K562 (cell line): Measurements from ENCODE around the gene COX4I2. TPM values are rescaled to one million over a fixed set of nuclear protein-coding genes. Genes with fewer than 3 reads are reported as not detected.
A peak's percentile ranks its signal among the peaks of the same experiment; 100 is the strongest.

ENCODE experiments used
- CBFB ChIP-seq: sonication (generic); formaldehyde crosslinking; IDR thresholded peaks from 2 replicates; pipeline ENCODE4 v1.4.0; 2020; ENCODE audit warnings: mild to moderate bottlenecking, missing genetic modification reagents
- CHD2 ChIP-seq: IDR thresholded peaks from 2 replicates; pipeline ENCODE4 v1.6.1; 2011; ENCODE audit warnings: low read depth, low read length
- E2F3 ChIP-seq: fragments of 250-450 bp; sonication (Bioruptor Pico); IDR thresholded peaks from 2 replicates; pipeline ENCODE4 v1.4.0; 2020; ENCODE audit warnings: mild to moderate bottlenecking
- JUND ChIP-seq, 2 experiments: IDR thresholded peaks; 2 replicates in 1 of 2; 3 replicates in 1 of 2; pipeline ENCODE4 v1.6.1; 2011; ENCODE audit warnings: borderline replicate concordance in 2 of 2, low read depth in 2 of 2, low read length in 2 of 2, improper control_type of control experiment in 1 of 2, missing biosample characterization in 1 of 2, missing genetic modification characterization in 1 of 2, missing genetic modification reagents in 1 of 2
- KHSRP ChIP-seq: fragments of 450-650 bp; IDR thresholded peaks from 2 replicates; pipeline ENCODE4 v1.6.1; 2017
- MCM7 ChIP-seq, 2 experiments: fragments of 450-650 bp; IDR thresholded peaks; 2 replicates each; pipeline ENCODE4 v1.6.1; 2016 to 2018
- MTA1 ChIP-seq: fragments of 450-650 bp; IDR thresholded peaks from 2 replicates; pipeline ENCODE4 v1.6.1; 2017; ENCODE audit warnings: borderline replicate concordance
- MYNN ChIP-seq, 2 experiments: sonication (generic); formaldehyde crosslinking in 1 of 2; IDR thresholded peaks; 2 replicates each; pipeline versions ENCODE4 v1.5.0 to v1.6.1; 2016 to 2020; ENCODE audit warnings: antibody characterized with exemption in 1 of 2, missing genetic modification reagents in 1 of 2
- NFATC3 ChIP-seq: fragments of 450-650 bp; IDR thresholded peaks from 2 replicates; pipeline ENCODE4 v1.6.1; 2017; ENCODE audit warnings: mild to moderate bottlenecking
- PTBP1 ChIP-seq: fragments of 200-400 bp; formaldehyde crosslinking; IDR thresholded peaks from 2 replicates; pipeline ENCODE4 v1.6.1; 2017; ENCODE audit warnings: low read depth, low read length
- SNIP1 ChIP-seq: fragments of 450-650 bp; IDR thresholded peaks from 2 replicates; pipeline ENCODE4 v1.7.1; 2017; ENCODE audit warnings: low read depth, mild to moderate bottlenecking
- THAP12 ChIP-seq: fragments of 250-450 bp; sonication (Bioruptor Pico); IDR thresholded peaks from 2 replicates; pipeline ENCODE4 v1.9.0; 2021; ENCODE audit warnings: mild to moderate bottlenecking, inconsistent platforms
- TSHZ1 ChIP-seq: fragments of 250-450 bp; sonication (Bioruptor Pico); IDR thresholded peaks from 2 replicates; pipeline ENCODE4 v1.4.0; 2020; ENCODE audit warnings: mild to moderate bottlenecking, moderate library complexity
- ZC3H11A ChIP-seq: IDR thresholded peaks from 2 replicates; pipeline ENCODE4 v1.6.1; 2012; ENCODE audit warnings: low read depth, low read length, improper control_type of control experiment
- ZNF280B ChIP-seq: fragments of 250-450 bp; sonication (Bioruptor Pico); IDR thresholded peaks from 2 replicates; pipeline ENCODE4 v1.5.1; 2021; ENCODE audit warnings: mild to moderate bottlenecking
- ZNF398 ChIP-seq: fragments of 250-450 bp; sonication (Bioruptor Pico); IDR thresholded peaks from 2 replicates; pipeline ENCODE4 v1.8.0; 2021; ENCODE audit warnings: moderate library complexity, mild to moderate bottlenecking, inconsistent platforms
- ZNF77 ChIP-seq: fragments of 250-450 bp; sonication (Bioruptor Pico); IDR thresholded peaks from 2 replicates; pipeline ENCODE4 v1.5.0; 2020
- ZNF778 ChIP-seq: fragments of 450-650 bp; formaldehyde crosslinking; IDR thresholded peaks from 2 replicates; pipeline ENCODE4 v1.4.0; 2020; ENCODE audit warnings: mild to moderate bottlenecking, moderate library complexity
- polyA plus RNA-seq, 8 experiments: library from polyadenylated mRNA; depleted of rRNA in 4 of 8; stranded (reverse) in 5 of 8; unstranded in 3 of 8; fragments of >200 nt; fragmentation: Nextera tagmentation in 2 of 8; fragmentation: Illumina TruSeq in 1 of 8; extraction: Ambion mirVana in 2 of 8; extraction: Trizol in 1 of 8; gene quantifications; 2 replicates each; pipeline versions ENCODE4 v1.2.1 to v1.2.3, GENCODE V29; 2011 to 2014; ENCODE audit warnings: inconsistent platforms in 1 of 8, missing spikeins in 1 of 8
- total RNA-seq, 7 experiments: library from RNA; depleted of rRNA in 6 of 7; stranded (reverse); fragments of >200 nt in 6 of 7; fragmentation: Illumina TruSeq in 2 of 7; extraction: Trizol in 2 of 7; gene quantifications; 2 replicates each; pipeline versions ENCODE4 v1.2.1 to v1.2.3, GENCODE V29; 2011 to 2021; ENCODE audit warnings: low replicate concordance in 1 of 7

Gene COX4I2
- total and polyA plus RNA-seq, 9 of the 15 experiments (the other 6 are each of a cell fraction or from before 2014, with no cell fraction given), result not detected

GRCh38 chr20:31603822-31604566, 33.7 kb upstream of the COX4I2 start (continued):
- TF ChIP-seq MCM7 (IDR thresholded peaks at IDR 0.05), result no peak
- no peak for TF ChIP-seq ZC3H11A
- TF ChIP-seq CHD2, result 0 out of 2 replicates have a peak, but pooled peaks have one; percentile 17
- TF ChIP-seq E2F3 (CRISPR knock-in tag), result no peak
- TF ChIP-seq ZNF398 (CRISPR knock-in tag), result no peak
- no peak for TF ChIP-seq MYNN (IDR thresholded peaks at IDR 0.05)
- TF ChIP-seq MYNN (CRISPR knock-in tag; IDR thresholded peaks at IDR 0.05), result no peak
- no peak for TF ChIP-seq NFATC3
- no peak for TF ChIP-seq PTBP1
- peak; percentile 97 for TF ChIP-seq JUND (IDR thresholded peaks at IDR 0.05; ENCODE audit: borderline replicate concordance, low read depth, low read length)
- TF ChIP-seq JUND (tag; IDR thresholded peaks at IDR 0.05; ENCODE audit: borderline replicate concordance, low read depth, low read length), result peak; percentile 95; the same call in 2 of the 3 replicates
- no peak for TF ChIP-seq ZNF280B (CRISPR knock-in tag)
- no peak for TF ChIP-seq CBFB
- peak; percentile 89 for TF ChIP-seq KHSRP
- no peak for TF ChIP-seq SNIP1
- TF ChIP-seq MTA1, result peak; percentile 76; the same call in 1 of the 2 replicates
- TF ChIP-seq ZNF778 (CRISPR knock-in tag), result no peak
- no peak for TF ChIP-seq TSHZ1 (CRISPR knock-in tag)
- no peak for TF ChIP-seq ZNF77 (CRISPR knock-in tag)
- 0 out of 2 replicates have a peak, but pooled peaks have one; percentile 38 for TF ChIP-seq THAP12 (CRISPR knock-in tag)
